SK-N-SH treated with all-trans-retinoic acid at 6 μM for 48 hours (cell line): ENCODE results near the gene ADARB2.

ENCODE experiments used
- ATAC-seq: fragments of 200-7000 bp; cut with Tn5 transposase; 3 replicates; pipeline ENCODE4 v1.9.1; 2020; ENCODE audit warnings: mild to moderate bottlenecking, moderate library complexity
- ARNTL ChIP-seq: fragments of 450-650 bp; formaldehyde crosslinking; IDR thresholded peaks from 2 replicates; pipeline ENCODE4 v1.5.0; 2020; ENCODE audit warnings: low read depth, mild to moderate bottlenecking, moderate library complexity, borderline replicate concordance
- BACH2 ChIP-seq: fragments of 250-450 bp; sonication (Bioruptor Pico); IDR thresholded peaks from 2 replicates; pipeline ENCODE4 v1.9.0; 2021; ENCODE audit warnings: mild to moderate bottlenecking, borderline replicate concordance
- CSDC2 ChIP-seq: fragments of 250-450 bp; sonication (Bioruptor Pico); IDR thresholded peaks from 2 replicates; pipeline ENCODE4 v1.5.0; 2020; ENCODE audit warnings: mild to moderate bottlenecking, moderate library complexity
- CSRNP3 ChIP-seq: fragments of 250-450 bp; sonication (Bioruptor Pico); IDR thresholded peaks from 2 replicates; pipeline ENCODE4 v1.5.1; 2021; ENCODE audit warnings: mild to moderate bottlenecking, moderate library complexity
- ESRRG ChIP-seq: fragments of 250-450 bp; sonication (Bioruptor Pico); IDR thresholded peaks from 2 replicates; pipeline ENCODE4 v1.6.1; 2021; ENCODE audit warnings: mild to moderate bottlenecking
- GLIS3 ChIP-seq: fragments of 250-450 bp; sonication (Bioruptor Pico); IDR thresholded peaks from 2 replicates; pipeline ENCODE4 v1.5.0; 2020; ENCODE audit warnings: mild to moderate bottlenecking, moderate library complexity
- ISL1 ChIP-seq: fragments of 250-450 bp; sonication (Bioruptor Pico); IDR thresholded peaks from 2 replicates; pipeline ENCODE4 v2.1.2; 2022; ENCODE audit warnings: mild to moderate bottlenecking, moderate library complexity
- OSR1 ChIP-seq: fragments of 250-450 bp; sonication (Bioruptor Pico); IDR thresholded peaks from 2 replicates; pipeline ENCODE4 v1.8.0; 2022; ENCODE audit warnings: moderate library complexity, mild to moderate bottlenecking, inconsistent platforms
- PATZ1 ChIP-seq: fragments of 250-450 bp; sonication (Bioruptor Pico); IDR thresholded peaks from 2 replicates; pipeline ENCODE4 v1.8.0; 2020; ENCODE audit warnings: mild to moderate bottlenecking, moderate library complexity, borderline replicate concordance
- TCF4 ChIP-seq: fragments of 250-450 bp; sonication (Bioruptor Pico); IDR thresholded peaks from 2 replicates; pipeline ENCODE4 v1.8.0; 2021; ENCODE audit warnings: mild to moderate bottlenecking, moderate library complexity, borderline replicate concordance
- TOX ChIP-seq: fragments of 250-450 bp; sonication (Bioruptor Pico); IDR thresholded peaks from 2 replicates; pipeline ENCODE4 v1.8.0; 2021; ENCODE audit warnings: mild to moderate bottlenecking, moderate library complexity, borderline replicate concordance
- ZC3H10 ChIP-seq: fragments of 250-450 bp; sonication (Bioruptor Pico); IDR thresholded peaks from 2 replicates; pipeline ENCODE4 v1.5.1; 2021; ENCODE audit warnings: mild to moderate bottlenecking, moderate library complexity
- ZFP3 ChIP-seq: fragments of 250-450 bp; sonication (Bioruptor Pico); IDR thresholded peaks from 2 replicates; pipeline ENCODE4 v1.5.0; 2020; ENCODE audit warnings: mild to moderate bottlenecking, moderate library complexity
- ZFP30 ChIP-seq: fragments of 450-650 bp; formaldehyde crosslinking; IDR thresholded peaks from 2 replicates; pipeline ENCODE4 v1.5.0; 2022; ENCODE audit warnings: mild to moderate bottlenecking, moderate library complexity
- ZNF565 ChIP-seq: fragments of 450-650 bp; formaldehyde crosslinking; conservative IDR thresholded peaks from 2 replicates; pipeline ENCODE4 v1.5.0; 2020; ENCODE audit warnings: low read depth, mild to moderate bottlenecking, moderate library complexity
- ZNF70 ChIP-seq: fragments of 450-650 bp; formaldehyde crosslinking; IDR thresholded peaks from 2 replicates; pipeline ENCODE4 v1.5.0; 2020; ENCODE audit warnings: mild to moderate bottlenecking, moderate library complexity
- ZNF8 ChIP-seq: fragments of 450-650 bp; formaldehyde crosslinking; IDR thresholded peaks from 2 replicates; pipeline ENCODE4 v1.5.0; 2020; ENCODE audit warnings: mild to moderate bottlenecking, moderate library complexity
- TF ChIP-seq, protein P1 (sequence below): fragments of 250-450 bp; sonication (Bioruptor Pico); IDR thresholded peaks from 2 replicates; pipeline ENCODE4 v1.8.0; 2021; ENCODE audit warnings: low read depth, mild to moderate bottlenecking, moderate library complexity, borderline replicate concordance
- TF ChIP-seq, protein P2 (sequence below): fragments of 250-450 bp; sonication (Bioruptor Pico); IDR thresholded peaks from 2 replicates; pipeline ENCODE4 v1.5.0; 2020; ENCODE audit warnings: mild to moderate bottlenecking, moderate library complexity
- TF ChIP-seq, protein P3 (sequence below): fragments of 250-450 bp; sonication (Bioruptor Pico); IDR thresholded peaks from 2 replicates; pipeline ENCODE4 v1.5.1; 2020; ENCODE audit warnings: low read depth, mild to moderate bottlenecking, moderate library complexity

Gene ADARB2

DNA sequence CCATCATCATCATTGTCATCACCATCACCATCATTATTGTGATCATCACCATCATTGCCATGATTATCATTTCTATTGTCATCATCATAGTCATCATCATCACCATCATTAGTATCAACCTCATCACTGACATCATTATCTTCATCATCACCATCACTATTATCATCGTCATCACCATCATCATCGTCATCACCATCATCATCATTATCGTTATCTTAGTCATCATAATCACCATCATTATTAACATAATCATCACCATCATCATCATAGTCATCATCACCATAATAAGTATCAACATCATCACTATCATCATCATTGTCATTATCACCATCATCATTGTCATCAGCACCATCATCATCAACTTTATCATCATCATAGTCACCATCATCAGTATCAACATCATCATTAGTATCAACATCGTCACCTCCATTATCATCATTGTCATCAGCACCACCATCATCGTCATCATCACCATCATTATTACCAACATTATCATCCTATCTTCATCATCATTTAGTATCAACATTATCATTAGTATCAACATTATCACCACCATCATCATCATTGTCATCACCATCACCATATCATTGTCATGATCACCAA, 241.3 kb downstream of the ADARB2 start (continued):
- TF ChIP-seq, protein P1, sequence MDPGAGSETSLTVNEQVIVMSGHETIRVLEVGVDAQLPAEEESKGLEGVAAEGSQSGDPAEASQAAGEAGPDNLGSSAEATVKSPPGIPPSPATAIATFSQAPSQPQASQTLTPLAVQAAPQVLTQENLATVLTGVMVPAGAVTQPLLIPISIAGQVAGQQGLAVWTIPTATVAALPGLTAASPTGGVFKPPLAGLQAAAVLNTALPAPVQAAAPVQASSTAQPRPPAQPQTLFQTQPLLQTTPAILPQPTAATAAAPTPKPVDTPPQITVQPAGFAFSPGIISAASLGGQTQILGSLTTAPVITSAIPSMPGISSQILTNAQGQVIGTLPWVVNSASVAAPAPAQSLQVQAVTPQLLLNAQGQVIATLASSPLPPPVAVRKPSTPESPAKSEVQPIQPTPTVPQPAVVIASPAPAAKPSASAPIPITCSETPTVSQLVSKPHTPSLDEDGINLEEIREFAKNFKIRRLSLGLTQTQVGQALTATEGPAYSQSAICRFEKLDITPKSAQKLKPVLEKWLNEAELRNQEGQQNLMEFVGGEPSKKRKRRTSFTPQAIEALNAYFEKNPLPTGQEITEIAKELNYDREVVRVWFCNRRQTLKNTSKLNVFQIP (CRISPR knock-in tag), result no peak
- TF ChIP-seq ISL1 (CRISPR knock-in tag), result no peak

- no peak for ATAC-seq
- TF ChIP-seq ZNF70 (CRISPR knock-in tag) (no peak), ESRRG (CRISPR knock-in tag) (no peak), CSRNP3 (CRISPR knock-in tag) (no peak), ZNF8 (no peak), CSDC2 (no peak), PATZ1 (no peak), ISL1 (CRISPR knock-in tag) (no peak), ZFP3 (CRISPR knock-in tag) (no peak), ARNTL (CRISPR knock-in tag) (no peak), TCF4 (CRISPR knock-in tag) (no peak), GLIS3 (CRISPR knock-in tag) (no peak), TOX (CRISPR knock-in tag) (no peak), ZFP30 (CRISPR knock-in tag) (no peak), ZNF565 (CRISPR knock-in tag) (no peak), OSR1 (CRISPR knock-in tag) (no peak), ZC3H10 (CRISPR knock-in tag) (no peak), BACH2 (CRISPR knock-in tag) (no peak)
- TF ChIP-seq, protein P1 (CRISPR knock-in tag), result no peak
- TF ChIP-seq, protein P2, sequence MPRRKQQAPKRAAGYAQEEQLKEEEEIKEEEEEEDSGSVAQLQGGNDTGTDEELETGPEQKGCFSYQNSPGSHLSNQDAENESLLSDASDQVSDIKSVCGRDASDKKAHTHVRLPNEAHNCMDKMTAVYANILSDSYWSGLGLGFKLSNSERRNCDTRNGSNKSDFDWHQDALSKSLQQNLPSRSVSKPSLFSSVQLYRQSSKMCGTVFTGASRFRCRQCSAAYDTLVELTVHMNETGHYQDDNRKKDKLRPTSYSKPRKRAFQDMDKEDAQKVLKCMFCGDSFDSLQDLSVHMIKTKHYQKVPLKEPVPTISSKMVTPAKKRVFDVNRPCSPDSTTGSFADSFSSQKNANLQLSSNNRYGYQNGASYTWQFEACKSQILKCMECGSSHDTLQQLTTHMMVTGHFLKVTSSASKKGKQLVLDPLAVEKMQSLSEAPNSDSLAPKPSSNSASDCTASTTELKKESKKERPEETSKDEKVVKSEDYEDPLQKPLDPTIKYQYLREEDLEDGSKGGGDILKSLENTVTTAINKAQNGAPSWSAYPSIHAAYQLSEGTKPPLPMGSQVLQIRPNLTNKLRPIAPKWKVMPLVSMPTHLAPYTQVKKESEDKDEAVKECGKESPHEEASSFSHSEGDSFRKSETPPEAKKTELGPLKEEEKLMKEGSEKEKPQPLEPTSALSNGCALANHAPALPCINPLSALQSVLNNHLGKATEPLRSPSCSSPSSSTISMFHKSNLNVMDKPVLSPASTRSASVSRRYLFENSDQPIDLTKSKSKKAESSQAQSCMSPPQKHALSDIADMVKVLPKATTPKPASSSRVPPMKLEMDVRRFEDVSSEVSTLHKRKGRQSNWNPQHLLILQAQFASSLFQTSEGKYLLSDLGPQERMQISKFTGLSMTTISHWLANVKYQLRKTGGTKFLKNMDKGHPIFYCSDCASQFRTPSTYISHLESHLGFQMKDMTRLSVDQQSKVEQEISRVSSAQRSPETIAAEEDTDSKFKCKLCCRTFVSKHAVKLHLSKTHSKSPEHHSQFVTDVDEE (CRISPR knock-in tag), result no peak
- TF ChIP-seq, protein P3, sequence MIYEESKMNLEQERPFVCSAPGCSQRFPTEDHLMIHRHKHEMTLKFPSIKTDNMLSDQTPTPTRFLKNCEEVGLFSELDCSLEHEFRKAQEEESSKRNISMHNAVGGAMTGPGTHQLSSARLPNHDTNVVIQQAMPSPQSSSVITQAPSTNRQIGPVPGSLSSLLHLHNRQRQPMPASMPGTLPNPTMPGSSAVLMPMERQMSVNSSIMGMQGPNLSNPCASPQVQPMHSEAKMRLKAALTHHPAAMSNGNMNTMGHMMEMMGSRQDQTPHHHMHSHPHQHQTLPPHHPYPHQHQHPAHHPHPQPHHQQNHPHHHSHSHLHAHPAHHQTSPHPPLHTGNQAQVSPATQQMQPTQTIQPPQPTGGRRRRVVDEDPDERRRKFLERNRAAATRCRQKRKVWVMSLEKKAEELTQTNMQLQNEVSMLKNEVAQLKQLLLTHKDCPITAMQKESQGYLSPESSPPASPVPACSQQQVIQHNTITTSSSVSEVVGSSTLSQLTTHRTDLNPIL (CRISPR knock-in tag), result no peak
Measured at GRCh38 chr10:1492641-1493040, 244.7 kb downstream of the ADARB2 start.

DNA sequence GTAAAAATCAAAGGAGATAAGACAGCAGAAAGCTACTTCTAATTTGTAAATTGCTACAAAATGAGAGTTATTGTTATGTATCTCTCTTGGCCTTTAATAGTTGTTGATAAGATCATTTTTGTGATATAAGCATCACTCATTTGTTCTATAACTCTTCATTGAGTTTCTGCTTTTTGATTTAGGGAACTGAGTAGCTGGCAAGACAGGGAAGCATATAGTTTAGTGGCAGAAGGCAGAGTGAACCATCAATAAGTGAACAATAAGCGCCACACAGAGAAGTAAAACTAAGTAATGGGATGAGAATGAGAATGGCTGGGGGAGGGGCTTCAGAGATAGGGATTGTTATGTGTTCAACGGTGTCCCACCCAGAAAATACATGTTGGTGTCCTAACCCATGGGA, 245.4 kb downstream of the ADARB2 start:
- TF ChIP-seq PATZ1, result no peak
- ATAC-seq, result no peak
